HG03095 (cell line): ENCODE measurements around the gene ZNHIT3.
"Not testable (repeated sequence)": the region's sequence is repeated elsewhere in the genome, so short reads cannot be mapped to it uniquely, and the experiment has no call there.

Source experiments
- ATAC-seq: cut with Tn5 transposase; IDR thresholded peaks from one replicate; pipeline ENCODE4 v1.9.1; 2021; ENCODE audit warnings: moderate library complexity; ENCODE audit not compliant: unreplicated experiment

ZNHIT3 gene

GRCh38 chr17:36482611-36483504, 3.6 kb upstream of the ZNHIT3 start:
- no peak for ATAC-seq

GRCh38 chr17:36484021-36484420, 2.5 kb upstream of the ZNHIT3 start:
- not testable (repeated sequence) for ATAC-seq

- no peak for ATAC-seq
Observed at GRCh38 chr17:36485027-36485426, 1.5 kb upstream of the ZNHIT3 start.

GRCh38 chr17:36485805-36486203, 677 bp upstream of the ZNHIT3 start:
- ATAC-seq: no peak

- no peak for ATAC-seq
Observed at GRCh38 chr17:36493956-36494355, 7.5 kb downstream of the ZNHIT3 start.

- ATAC-seq: no peak
Observed at GRCh38 chr17:36494674-36495073, 8.2 kb downstream of the ZNHIT3 start.

GRCh38 chr17:36495076-36495578, 8.6 kb downstream of the ZNHIT3 start:
- no peak for ATAC-seq

GRCh38 chr17:36496018-36496789, 9.7 kb downstream of the ZNHIT3 start:
- ATAC-seq: no peak

GRCh38 chr17:36498155-36498554, 11.7 kb downstream of the ZNHIT3 start:
- no peak for ATAC-seq

- ATAC-seq: no peak
Observed at GRCh38 chr17:36498560-36499300, 12.2 kb downstream of the ZNHIT3 start.

- no peak for ATAC-seq
Observed at GRCh38 chr17:36500745-36501225, 14.3 kb downstream of the ZNHIT3 start.

GRCh38 chr17:36501351-36501750, 14.9 kb downstream of the ZNHIT3 start:
- no peak for ATAC-seq

GRCh38 chr17:36501963-36502362, 15.5 kb downstream of the ZNHIT3 start:
- ATAC-seq: no peak

GRCh38 chr17:36503456-36504155, 17.1 kb downstream of the ZNHIT3 start:
- no peak for ATAC-seq

GRCh38 chr17:36504156-36504545, 17.7 kb downstream of the ZNHIT3 start:
- ATAC-seq: no peak

- no peak for ATAC-seq
Observed at GRCh38 chr17:36505171-36505570, 18.7 kb downstream of the ZNHIT3 start.

- ATAC-seq: no peak
Observed at GRCh38 chr17:36506249-36506826, 19.9 kb downstream of the ZNHIT3 start.

GRCh38 chr17:36506831-36507230, 20.4 kb downstream of the ZNHIT3 start:
- no peak for ATAC-seq

GRCh38 chr17:36507266-36507665, 20.8 kb downstream of the ZNHIT3 start:
- ATAC-seq: no peak

- ATAC-seq: not testable (repeated sequence)
Observed at GRCh38 chr17:36508439-36508838, 22.0 kb downstream of the ZNHIT3 start.
